GM23338 (cell line): ENCODE results near the gene NFATC3. TPM values are rescaled to one million over a fixed set of nuclear protein-coding genes. Genes with fewer than 3 reads are reported as not detected.

Experiments
- ATAC-seq: fragments of 200-7000 bp; cut with Tn5 transposase; 3 replicates; pipeline ENCODE4 v1.9.1; 2020
- DNase-seq: peaks from one replicate; pipeline ENCODE4 v3.0.0-alpha.2; 2015; ENCODE audit warnings: low spot score
- H2AFZ ChIP-seq: fragments of 200-600 bp; sonication (generic); 2 replicates; pipeline ENCODE4 v1.8.0; 2016; ENCODE audit warnings: antibody characterized with exemption, mild to moderate bottlenecking, moderate library complexity
- H3F3A ChIP-seq: fragments of 200-600 bp; sonication (generic); replicated peaks from 2 replicates; pipeline ENCODE4 v1.8.0; 2017; ENCODE audit warnings: antibody characterized with exemption, mixed run types, low read depth
- H3K27ac ChIP-seq: fragments of 200-600 bp; sonication (generic); 2 replicates; pipeline ENCODE4 v1.6.1; 2016; ENCODE audit warnings: low read depth
- H3K27me3 ChIP-seq: fragments of 200-600 bp; sonication (generic); 2 replicates; pipeline ENCODE4 v1.8.0; 2016; ENCODE audit warnings: mild to moderate bottlenecking, mixed run types, moderate library complexity; ENCODE audit not compliant: insufficient read depth
- H3K36me3 ChIP-seq: fragments of 200-600 bp; sonication (generic); 2 replicates; pipeline ENCODE4 v1.8.0; 2016; ENCODE audit warnings: mild to moderate bottlenecking; ENCODE audit not compliant: insufficient read depth
- H3K4me1 ChIP-seq: fragments of 200-600 bp; sonication (generic); 2 replicates; pipeline ENCODE4 v1.8.0; 2016; ENCODE audit warnings: mild to moderate bottlenecking, moderate library complexity; ENCODE audit not compliant: insufficient read depth
- H3K4me2 ChIP-seq: fragments of 200-600 bp; sonication (generic); 2 replicates; pipeline ENCODE4 v1.7.1; 2017; ENCODE audit warnings: mixed run types
- H3K4me3 ChIP-seq: fragments of 200-600 bp; sonication (generic); 2 replicates; pipeline ENCODE4 v1.6.1; 2016; ENCODE audit warnings: mixed run types
- H3K79me2 ChIP-seq: fragments of 200-600 bp; sonication (generic); replicated peaks from 2 replicates; pipeline ENCODE4 v1.8.0; 2017; ENCODE audit warnings: mild to moderate bottlenecking; ENCODE audit not compliant: insufficient read depth
- H3K9me2 ChIP-seq: fragments of 200-600 bp; sonication (generic); 2 replicates; pipeline ENCODE4 v1.8.0; 2017; ENCODE audit not compliant: insufficient read depth
- H4K20me1 ChIP-seq: fragments of 200-600 bp; sonication (generic); replicated peaks from 2 replicates; pipeline ENCODE4 v1.8.0; 2017; ENCODE audit warnings: mild to moderate bottlenecking; ENCODE audit not compliant: insufficient read depth
- H3K27ac Mint-ChIP-seq: 2 replicates; pipeline ENCODE4 v1.8.0; 2020; ENCODE audit warnings: inconsistent platforms, mild to moderate bottlenecking, moderate library complexity, mixed read lengths
- H3K27me3 Mint-ChIP-seq: 3 replicates; pipeline ENCODE4 v1.8.0; 2022; ENCODE audit warnings: low read depth, mild to moderate bottlenecking, moderate library complexity, mixed read lengths, inconsistent platforms; ENCODE audit not compliant: insufficient read depth, poor library complexity
- H3K36me3 Mint-ChIP-seq: 3 replicates; pipeline ENCODE4 v1.8.0; 2021; ENCODE audit warnings: low read depth, mild to moderate bottlenecking, inconsistent platforms, moderate library complexity, mixed read lengths
- H3K4me1 Mint-ChIP-seq: 3 replicates; pipeline ENCODE4 v1.8.0; 2020; ENCODE audit warnings: mild to moderate bottlenecking, inconsistent platforms, mixed read lengths
- H3K4me3 Mint-ChIP-seq: 3 replicates; pipeline ENCODE4 v1.8.0; 2021; ENCODE audit warnings: moderate library complexity, mild to moderate bottlenecking, inconsistent platforms, mixed read lengths
- H3K9me3 Mint-ChIP-seq: 3 replicates; pipeline ENCODE4 v1.8.0; 2020; ENCODE audit warnings: moderate library complexity, mild to moderate bottlenecking, inconsistent platforms, mixed read lengths
- CREB1 ChIP-seq: fragments of 250-450 bp; sonication (Bioruptor Pico); IDR thresholded peaks from 2 replicates; pipeline ENCODE4 v1.5.0; 2020; ENCODE audit warnings: low read depth, mild to moderate bottlenecking, moderate library complexity
- CTCF ChIP-seq, 2 experiments: fragments of 200-600 bp in 1 of 2; sonication (generic) in 1 of 2; conservative IDR thresholded peaks; 2 replicates each; pipeline versions ENCODE4 v1.5.1 to v1.6.1; 2016 to 2017; ENCODE audit warnings: antibody characterized with exemption in 2 of 2, low read depth in 2 of 2, mild to moderate bottlenecking in 2 of 2, moderate library complexity in 1 of 2
- ETS1 ChIP-seq: IDR thresholded peaks from 2 replicates; pipeline ENCODE4 v1.6.1; 2016; ENCODE audit warnings: antibody characterized with exemption
- EZH2 ChIP-seq: fragments of 200-600 bp; sonication (generic); IDR thresholded peaks from one replicate; pipeline ENCODE4 v1.8.0; 2017; ENCODE audit warnings: antibody characterized with exemption, mild to moderate bottlenecking, low read depth; ENCODE audit not compliant: unreplicated experiment
- EZH2phosphoT487 ChIP-seq: fragments of 200-600 bp; sonication (generic); IDR thresholded peaks from one replicate; pipeline ENCODE4 v1.8.1; 2018; ENCODE audit warnings: antibody characterized with exemption; ENCODE audit not compliant: unreplicated experiment
- JUNB ChIP-seq: IDR thresholded peaks from one replicate; pipeline ENCODE4 v1.6.1; 2016; ENCODE audit warnings: antibody characterized with exemption; ENCODE audit not compliant: unreplicated experiment
- NANOG ChIP-seq: IDR thresholded peaks from 2 replicates; pipeline ENCODE4 v1.6.1; 2016; ENCODE audit warnings: antibody characterized with exemption, borderline replicate concordance
- POLR2AphosphoS5 ChIP-seq: IDR thresholded peaks from 2 replicates; pipeline ENCODE4 v1.6.1; 2016; ENCODE audit warnings: antibody characterized with exemption, low read depth
- REST ChIP-seq: IDR thresholded peaks from one replicate; pipeline ENCODE4 v1.6.1; 2018; ENCODE audit warnings: antibody characterized with exemption; ENCODE audit not compliant: unreplicated experiment
- STAT1 ChIP-seq: IDR thresholded peaks from one replicate; pipeline ENCODE4 v1.6.1; 2016; ENCODE audit warnings: antibody characterized with exemption; ENCODE audit not compliant: unreplicated experiment
- ZNF114 ChIP-seq: fragments of 250-450 bp; sonication (Bioruptor Pico); IDR thresholded peaks from 2 replicates; pipeline ENCODE4 v1.5.0; 2020; ENCODE audit warnings: mild to moderate bottlenecking, moderate library complexity
- ZNF331 ChIP-seq: fragments of 250-450 bp; sonication (Bioruptor Pico); IDR thresholded peaks from 2 replicates; pipeline ENCODE4 v1.5.0; 2020; ENCODE audit warnings: low read depth, mild to moderate bottlenecking, moderate library complexity
- ZNF462 ChIP-seq: fragments of 250-450 bp; sonication (Bioruptor Pico); IDR thresholded peaks from 2 replicates; pipeline ENCODE4 v1.5.0; 2020; ENCODE audit warnings: mild to moderate bottlenecking, moderate library complexity
- polyA plus RNA-seq: library from polyadenylated mRNA; unstranded; fragments of >200 nt; fragmentation: Nextera tagmentation; extraction: Ambion mirVana; gene quantifications from 2 replicates; pipeline ENCODE4 v1.2.1, GENCODE V29; 2016
- total RNA-seq: library from RNA; depleted of rRNA; stranded (reverse); fragments of >200 nt; shearing (Covaris generic); gene quantifications from 2 replicates; pipeline ENCODE4 v1.2.3, GENCODE V29; 2014

NFATC3 gene
- total and polyA plus RNA-seq, 2 experiments from 2014 or later, result 9.2 to 40.9 TPM

GRCh38 chr16:68089067-68089466 lies 3.9 kb downstream of the NFATC3 start:
- H3K4me1 ChIP-seq, result peaks cover 18% of the 10 kb centered on the region
- peaks cover 37% of the 10 kb centered on the region for H4K20me1 ChIP-seq
- peaks cover 3% of the 10 kb centered on the region for H3K27me3 Mint-ChIP-seq

More at GRCh38 chr16:68089067-68089466, 3.9 kb downstream of the NFATC3 start:
- H3K4me3 ChIP-seq, result no peak overlapping the region
- peaks cover 2% of the 10 kb centered on the region for H3F3A ChIP-seq
- H3K27me3 ChIP-seq, result no peaks in the 10 kb centered on the region
- Mint-ChIP-seq H3K27ac (no peak overlapping the region), H3K4me3 (no peak overlapping the region), H3K36me3 (no peaks in the 10 kb centered on the region; the same call in 2 of the 3 replicates), H3K4me1 (peaks cover 29% of the 10 kb centered on the region), H3K9me3 (no peaks in the 10 kb centered on the region)
- H3K36me3 ChIP-seq, result no peaks in the 10 kb centered on the region
- no peak overlapping the region for H3K4me2 ChIP-seq
- H3K27ac ChIP-seq, result no peak overlapping the region
- DNase-seq (no peak), ATAC-seq (no peak)
- peaks cover 84% of the 10 kb centered on the region for H3K79me2 ChIP-seq
- no peaks in the 10 kb centered on the region for H3K9me2 ChIP-seq
- H2AFZ ChIP-seq, result no peak overlapping the region
- TF ChIP-seq JUNB (no peak), CREB1 (CRISPR knock-in tag) (no peak), CTCF (conservative IDR thresholded peaks at IDR 0.05; ENCODE audit: low read depth in 2 of 2) (no peak), ZNF114 (CRISPR knock-in tag) (no peak), REST (no peak), EZH2phosphoT487 (no peak), EZH2 (no peak), ZNF462 (CRISPR knock-in tag) (no peak), ZNF331 (CRISPR knock-in tag) (no peak), STAT1 (no peak), POLR2AphosphoS5 (no peak), ETS1 (no peak), NANOG (no peak)
